H1 (cell line): ENCODE measurements around the gene FLVCR2. TPM values are rescaled to one million over a fixed set of nuclear protein-coding genes. Genes with fewer than 3 reads are reported as not detected.

Experiments used
- HDAC6 ChIP-seq: IDR thresholded peaks from one replicate; pipeline ENCODE4 v1.7.1; 2012; ENCODE audit warnings: low read depth, mild to moderate bottlenecking, inconsistent platforms, low read length, moderate library complexity
- JUND ChIP-seq: IDR thresholded peaks from 2 replicates; pipeline ENCODE4 v1.6.1; 2011; ENCODE audit warnings: mild to moderate bottlenecking, improper control_type of control experiment, low read length
- KDM5A ChIP-seq: fragments of 200-600 bp; IDR thresholded peaks from 2 replicates; pipeline ENCODE4 v1.7.1; 2012; ENCODE audit warnings: mild to moderate bottlenecking, low read length, inconsistent platforms, mixed read lengths
- NANOG ChIP-seq: IDR thresholded peaks from 2 replicates; pipeline ENCODE4 v1.6.1; 2011; ENCODE audit warnings: low read length, low read depth, mild to moderate bottlenecking, inconsistent platforms; ENCODE audit not compliant: insufficient read depth, poor library complexity, severe bottlenecking
- SP1 ChIP-seq: IDR thresholded peaks from 2 replicates; pipeline ENCODE4 v1.6.1; 2011; ENCODE audit warnings: low read depth, low read length
- ZNF274 ChIP-seq: IDR thresholded peaks from 2 replicates; pipeline ENCODE4 v1.7.0; 2012; ENCODE audit warnings: low read length, borderline replicate concordance; ENCODE audit errors: extremely low read depth
- polyA plus RNA-seq, 7 experiments: library from polyadenylated mRNA; depleted of rRNA in 3 of 7; stranded (reverse) in 5 of 7; unstranded in 2 of 7; fragments of >200 nt in 5 of 7; fragments of 200-250 nt in 2 of 7; gene quantifications; 1 replicate in 5 of 7; 2 replicates in 1 of 7; 4 replicates in 1 of 7; pipeline versions ENCODE4 v1.2.1 to v1.2.3, GENCODE V29; 2011 to 2013; ENCODE audit warnings: missing spikeins in 2 of 7, mixed read lengths in 2 of 7
- total RNA-seq: library from RNA; stranded (reverse); fragmentation: NEBNext Ultra II Directional; extraction: Animal tissue kit (Norgen Biotek cat#: 25700); gene quantifications from 2 replicates; pipeline ENCODE4 v1.2.1, GENCODE V29; 2021
- TF ChIP-seq, protein P1 (sequence below): fragments of 300-600 bp; sonication (generic); IDR thresholded peaks from 2 replicates; pipeline ENCODE4 v1.7.1; 2012; ENCODE audit warnings: low read length, moderate library complexity, mild to moderate bottlenecking, inconsistent platforms; ENCODE audit not compliant: insufficient replicate concordance
- TF ChIP-seq, protein P2 (sequence below): IDR thresholded peaks from 2 replicates; pipeline ENCODE4 v1.6.1; 2012; ENCODE audit warnings: low read length, inconsistent platforms
- TF ChIP-seq, protein P3 (sequence below): IDR thresholded peaks from 2 replicates; pipeline ENCODE4 v1.6.1; 2011; ENCODE audit warnings: low read length, improper control_type of control experiment

Gene FLVCR2
- total and polyA plus RNA-seq, 2 of the 8 experiments (the other 6 are each of a cell fraction or from before 2014, with no cell fraction given), result 7.1 to 8.2 TPM

DNA sequence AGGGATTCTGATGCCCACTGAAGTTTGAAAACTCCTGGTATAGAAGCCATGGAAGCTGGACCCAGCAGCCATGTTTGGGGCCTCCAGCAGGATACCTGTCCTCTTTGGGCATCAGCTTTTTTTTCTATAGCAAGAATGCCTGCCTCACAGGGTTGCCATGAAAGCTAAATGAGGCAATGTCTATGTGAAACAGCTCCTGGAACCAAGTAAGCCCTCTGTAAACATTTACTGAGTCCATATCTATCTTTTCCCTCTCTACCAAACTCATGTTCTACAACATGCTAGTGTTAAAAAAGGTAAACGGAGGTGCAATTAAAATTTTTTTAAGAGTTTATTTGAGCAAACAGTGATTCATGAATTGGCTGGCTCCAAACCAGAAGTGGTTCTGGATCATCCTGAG lies 28.6 kb downstream of the FLVCR2 start (continued):
- TF ChIP-seq, protein P1, sequence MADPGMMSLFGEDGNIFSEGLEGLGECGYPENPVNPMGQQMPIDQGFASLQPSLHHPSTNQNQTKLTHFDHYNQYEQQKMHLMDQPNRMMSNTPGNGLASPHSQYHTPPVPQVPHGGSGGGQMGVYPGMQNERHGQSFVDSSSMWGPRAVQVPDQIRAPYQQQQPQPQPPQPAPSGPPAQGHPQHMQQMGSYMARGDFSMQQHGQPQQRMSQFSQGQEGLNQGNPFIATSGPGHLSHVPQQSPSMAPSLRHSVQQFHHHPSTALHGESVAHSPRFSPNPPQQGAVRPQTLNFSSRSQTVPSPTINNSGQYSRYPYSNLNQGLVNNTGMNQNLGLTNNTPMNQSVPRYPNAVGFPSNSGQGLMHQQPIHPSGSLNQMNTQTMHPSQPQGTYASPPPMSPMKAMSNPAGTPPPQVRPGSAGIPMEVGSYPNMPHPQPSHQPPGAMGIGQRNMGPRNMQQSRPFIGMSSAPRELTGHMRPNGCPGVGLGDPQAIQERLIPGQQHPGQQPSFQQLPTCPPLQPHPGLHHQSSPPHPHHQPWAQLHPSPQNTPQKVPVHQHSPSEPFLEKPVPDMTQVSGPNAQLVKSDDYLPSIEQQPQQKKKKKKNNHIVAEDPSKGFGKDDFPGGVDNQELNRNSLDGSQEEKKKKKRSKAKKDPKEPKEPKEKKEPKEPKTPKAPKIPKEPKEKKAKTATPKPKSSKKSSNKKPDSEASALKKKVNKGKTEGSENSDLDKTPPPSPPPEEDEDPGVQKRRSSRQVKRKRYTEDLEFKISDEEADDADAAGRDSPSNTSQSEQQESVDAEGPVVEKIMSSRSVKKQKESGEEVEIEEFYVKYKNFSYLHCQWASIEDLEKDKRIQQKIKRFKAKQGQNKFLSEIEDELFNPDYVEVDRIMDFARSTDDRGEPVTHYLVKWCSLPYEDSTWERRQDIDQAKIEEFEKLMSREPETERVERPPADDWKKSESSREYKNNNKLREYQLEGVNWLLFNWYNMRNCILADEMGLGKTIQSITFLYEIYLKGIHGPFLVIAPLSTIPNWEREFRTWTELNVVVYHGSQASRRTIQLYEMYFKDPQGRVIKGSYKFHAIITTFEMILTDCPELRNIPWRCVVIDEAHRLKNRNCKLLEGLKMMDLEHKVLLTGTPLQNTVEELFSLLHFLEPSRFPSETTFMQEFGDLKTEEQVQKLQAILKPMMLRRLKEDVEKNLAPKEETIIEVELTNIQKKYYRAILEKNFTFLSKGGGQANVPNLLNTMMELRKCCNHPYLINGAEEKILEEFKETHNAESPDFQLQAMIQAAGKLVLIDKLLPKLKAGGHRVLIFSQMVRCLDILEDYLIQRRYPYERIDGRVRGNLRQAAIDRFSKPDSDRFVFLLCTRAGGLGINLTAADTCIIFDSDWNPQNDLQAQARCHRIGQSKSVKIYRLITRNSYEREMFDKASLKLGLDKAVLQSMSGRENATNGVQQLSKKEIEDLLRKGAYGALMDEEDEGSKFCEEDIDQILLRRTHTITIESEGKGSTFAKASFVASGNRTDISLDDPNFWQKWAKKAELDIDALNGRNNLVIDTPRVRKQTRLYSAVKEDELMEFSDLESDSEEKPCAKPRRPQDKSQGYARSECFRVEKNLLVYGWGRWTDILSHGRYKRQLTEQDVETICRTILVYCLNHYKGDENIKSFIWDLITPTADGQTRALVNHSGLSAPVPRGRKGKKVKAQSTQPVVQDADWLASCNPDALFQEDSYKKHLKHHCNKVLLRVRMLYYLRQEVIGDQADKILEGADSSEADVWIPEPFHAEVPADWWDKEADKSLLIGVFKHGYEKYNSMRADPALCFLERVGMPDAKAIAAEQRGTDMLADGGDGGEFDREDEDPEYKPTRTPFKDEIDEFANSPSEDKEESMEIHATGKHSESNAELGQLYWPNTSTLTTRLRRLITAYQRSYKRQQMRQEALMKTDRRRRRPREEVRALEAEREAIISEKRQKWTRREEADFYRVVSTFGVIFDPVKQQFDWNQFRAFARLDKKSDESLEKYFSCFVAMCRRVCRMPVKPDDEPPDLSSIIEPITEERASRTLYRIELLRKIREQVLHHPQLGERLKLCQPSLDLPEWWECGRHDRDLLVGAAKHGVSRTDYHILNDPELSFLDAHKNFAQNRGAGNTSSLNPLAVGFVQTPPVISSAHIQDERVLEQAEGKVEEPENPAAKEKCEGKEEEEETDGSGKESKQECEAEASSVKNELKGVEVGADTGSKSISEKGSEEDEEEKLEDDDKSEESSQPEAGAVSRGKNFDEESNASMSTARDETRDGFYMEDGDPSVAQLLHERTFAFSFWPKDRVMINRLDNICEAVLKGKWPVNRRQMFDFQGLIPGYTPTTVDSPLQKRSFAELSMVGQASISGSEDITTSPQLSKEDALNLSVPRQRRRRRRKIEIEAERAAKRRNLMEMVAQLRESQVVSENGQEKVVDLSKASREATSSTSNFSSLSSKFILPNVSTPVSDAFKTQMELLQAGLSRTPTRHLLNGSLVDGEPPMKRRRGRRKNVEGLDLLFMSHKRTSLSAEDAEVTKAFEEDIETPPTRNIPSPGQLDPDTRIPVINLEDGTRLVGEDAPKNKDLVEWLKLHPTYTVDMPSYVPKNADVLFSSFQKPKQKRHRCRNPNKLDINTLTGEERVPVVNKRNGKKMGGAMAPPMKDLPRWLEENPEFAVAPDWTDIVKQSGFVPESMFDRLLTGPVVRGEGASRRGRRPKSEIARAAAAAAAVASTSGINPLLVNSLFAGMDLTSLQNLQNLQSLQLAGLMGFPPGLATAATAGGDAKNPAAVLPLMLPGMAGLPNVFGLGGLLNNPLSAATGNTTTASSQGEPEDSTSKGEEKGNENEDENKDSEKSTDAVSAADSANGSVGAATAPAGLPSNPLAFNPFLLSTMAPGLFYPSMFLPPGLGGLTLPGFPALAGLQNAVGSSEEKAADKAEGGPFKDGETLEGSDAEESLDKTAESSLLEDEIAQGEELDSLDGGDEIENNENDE, result no peak
- TF ChIP-seq NANOG (no peak), SP1 (no peak), JUND (no peak), KDM5A (no peak), HDAC6 (no peak), ZNF274 (no peak)
- TF ChIP-seq, protein P2, sequence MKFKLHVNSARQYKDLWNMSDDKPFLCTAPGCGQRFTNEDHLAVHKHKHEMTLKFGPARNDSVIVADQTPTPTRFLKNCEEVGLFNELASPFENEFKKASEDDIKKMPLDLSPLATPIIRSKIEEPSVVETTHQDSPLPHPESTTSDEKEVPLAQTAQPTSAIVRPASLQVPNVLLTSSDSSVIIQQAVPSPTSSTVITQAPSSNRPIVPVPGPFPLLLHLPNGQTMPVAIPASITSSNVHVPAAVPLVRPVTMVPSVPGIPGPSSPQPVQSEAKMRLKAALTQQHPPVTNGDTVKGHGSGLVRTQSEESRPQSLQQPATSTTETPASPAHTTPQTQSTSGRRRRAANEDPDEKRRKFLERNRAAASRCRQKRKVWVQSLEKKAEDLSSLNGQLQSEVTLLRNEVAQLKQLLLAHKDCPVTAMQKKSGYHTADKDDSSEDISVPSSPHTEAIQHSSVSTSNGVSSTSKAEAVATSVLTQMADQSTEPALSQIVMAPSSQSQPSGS, result no peak
- TF ChIP-seq, protein P3, sequence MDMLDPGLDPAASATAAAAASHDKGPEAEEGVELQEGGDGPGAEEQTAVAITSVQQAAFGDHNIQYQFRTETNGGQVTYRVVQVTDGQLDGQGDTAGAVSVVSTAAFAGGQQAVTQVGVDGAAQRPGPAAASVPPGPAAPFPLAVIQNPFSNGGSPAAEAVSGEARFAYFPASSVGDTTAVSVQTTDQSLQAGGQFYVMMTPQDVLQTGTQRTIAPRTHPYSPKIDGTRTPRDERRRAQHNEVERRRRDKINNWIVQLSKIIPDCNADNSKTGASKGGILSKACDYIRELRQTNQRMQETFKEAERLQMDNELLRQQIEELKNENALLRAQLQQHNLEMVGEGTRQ, result no peak
